HG02759 (cell line): ENCODE measurements around the gene TACR2.

Experiments used
- ATAC-seq: cut with Tn5 transposase; IDR thresholded peaks from one replicate; pipeline ENCODE4 v1.9.1; 2021; ENCODE audit warnings: mild to moderate bottlenecking, moderate library complexity; ENCODE audit not compliant: unreplicated experiment

TACR2 gene

DNA sequence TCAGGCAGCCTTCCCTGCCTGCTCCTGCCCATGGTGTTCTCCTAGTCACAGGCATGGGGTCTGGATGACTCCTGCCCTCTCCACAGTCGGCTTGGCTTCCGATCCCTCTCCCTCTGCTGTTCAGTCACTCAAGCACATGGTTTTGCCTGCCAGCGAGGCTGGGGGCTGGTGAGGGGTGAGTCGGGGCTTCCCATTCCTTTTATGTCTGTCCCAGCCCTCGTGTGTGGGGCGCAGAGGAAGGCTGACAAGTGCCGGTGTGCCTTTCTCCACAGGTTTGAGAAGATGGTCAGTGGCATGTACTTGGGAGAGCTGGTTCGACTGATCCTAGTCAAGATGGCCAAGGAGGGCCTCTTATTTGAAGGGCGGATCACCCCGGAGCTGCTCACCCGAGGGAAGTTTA, 40.1 kb downstream of the TACR2 start:
- ATAC-seq = no peak

DNA sequence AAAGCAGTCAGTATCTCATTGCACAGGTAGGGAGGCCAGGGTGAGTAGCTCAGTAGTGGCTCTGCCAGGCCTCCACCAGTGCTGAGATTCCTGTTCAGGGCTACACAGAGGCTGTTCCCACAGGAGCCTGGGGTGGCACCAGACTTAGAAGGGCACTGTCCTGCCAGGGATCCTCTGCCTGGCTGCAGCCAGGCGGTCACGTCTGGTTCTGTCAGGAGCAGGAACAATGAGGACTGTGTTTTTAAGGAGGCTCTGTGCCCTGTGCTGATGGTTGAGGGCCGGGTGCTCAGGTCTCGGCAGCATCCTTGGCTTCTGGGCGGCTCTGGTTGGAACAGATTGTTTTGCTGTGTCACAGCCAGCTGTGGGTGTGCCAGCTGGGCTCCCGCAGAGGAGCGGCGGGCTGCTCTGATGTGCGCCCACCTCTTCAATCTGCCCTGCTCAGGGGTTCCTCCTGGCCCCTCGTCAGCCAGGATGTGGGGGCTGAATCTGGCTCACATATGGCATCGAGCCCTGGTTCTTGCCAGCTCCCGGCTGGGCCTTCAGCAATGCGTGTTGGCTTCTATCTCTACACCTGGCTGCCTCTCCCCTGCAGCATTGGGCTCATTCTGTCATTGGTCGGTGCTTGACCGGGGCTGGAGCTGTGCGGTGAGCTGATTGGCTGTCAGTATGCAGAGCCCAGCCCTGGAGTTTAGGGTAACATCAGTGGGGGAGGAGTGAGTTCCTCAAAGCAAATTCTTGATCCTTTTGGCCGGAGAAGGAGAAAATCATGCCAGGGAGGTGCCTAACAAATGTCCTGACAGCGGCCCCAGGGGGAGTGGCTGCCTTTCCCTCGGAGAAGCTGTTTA, 41.2 kb downstream of the TACR2 start:
- no peak for ATAC-seq

DNA sequence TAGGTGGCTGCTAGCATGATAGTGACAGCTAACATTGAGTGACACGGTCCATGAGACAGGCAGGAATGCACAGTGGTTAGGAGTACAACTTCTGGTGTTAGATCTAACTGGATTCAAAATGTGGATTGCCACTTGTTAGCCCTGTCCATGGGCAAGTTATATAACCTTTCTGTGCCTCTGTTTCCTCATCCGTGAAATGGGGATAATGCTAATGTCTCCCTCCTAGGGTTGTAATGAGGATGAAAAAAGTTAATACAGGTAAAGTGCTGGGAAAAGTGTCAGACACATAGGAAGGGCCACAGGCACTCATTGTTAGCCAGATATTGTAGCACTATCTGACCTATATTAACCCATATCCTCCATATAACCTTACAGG, 41.8 kb downstream of the TACR2 start:
- no peak for ATAC-seq

DNA sequence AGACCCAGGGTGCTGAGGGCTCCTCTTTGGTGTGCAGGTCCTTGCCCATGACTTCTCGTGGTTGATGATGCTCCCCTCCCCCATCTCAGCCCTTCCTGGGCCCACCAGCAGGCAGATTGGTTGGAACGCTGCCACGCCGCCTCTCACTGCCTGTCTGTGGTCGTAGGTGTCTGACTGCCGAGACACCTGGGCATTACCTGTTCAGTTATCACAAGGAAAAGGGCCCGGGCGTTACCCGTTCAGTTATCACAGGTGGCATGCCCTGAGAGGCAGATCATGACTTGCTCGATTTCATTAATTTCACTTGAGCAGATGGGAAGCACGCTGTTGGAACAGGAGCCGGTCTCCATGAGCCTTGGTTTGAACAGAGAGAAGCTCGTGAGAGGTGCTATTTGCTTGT, 42.5 kb downstream of the TACR2 start:
- ATAC-seq = no peak

DNA sequence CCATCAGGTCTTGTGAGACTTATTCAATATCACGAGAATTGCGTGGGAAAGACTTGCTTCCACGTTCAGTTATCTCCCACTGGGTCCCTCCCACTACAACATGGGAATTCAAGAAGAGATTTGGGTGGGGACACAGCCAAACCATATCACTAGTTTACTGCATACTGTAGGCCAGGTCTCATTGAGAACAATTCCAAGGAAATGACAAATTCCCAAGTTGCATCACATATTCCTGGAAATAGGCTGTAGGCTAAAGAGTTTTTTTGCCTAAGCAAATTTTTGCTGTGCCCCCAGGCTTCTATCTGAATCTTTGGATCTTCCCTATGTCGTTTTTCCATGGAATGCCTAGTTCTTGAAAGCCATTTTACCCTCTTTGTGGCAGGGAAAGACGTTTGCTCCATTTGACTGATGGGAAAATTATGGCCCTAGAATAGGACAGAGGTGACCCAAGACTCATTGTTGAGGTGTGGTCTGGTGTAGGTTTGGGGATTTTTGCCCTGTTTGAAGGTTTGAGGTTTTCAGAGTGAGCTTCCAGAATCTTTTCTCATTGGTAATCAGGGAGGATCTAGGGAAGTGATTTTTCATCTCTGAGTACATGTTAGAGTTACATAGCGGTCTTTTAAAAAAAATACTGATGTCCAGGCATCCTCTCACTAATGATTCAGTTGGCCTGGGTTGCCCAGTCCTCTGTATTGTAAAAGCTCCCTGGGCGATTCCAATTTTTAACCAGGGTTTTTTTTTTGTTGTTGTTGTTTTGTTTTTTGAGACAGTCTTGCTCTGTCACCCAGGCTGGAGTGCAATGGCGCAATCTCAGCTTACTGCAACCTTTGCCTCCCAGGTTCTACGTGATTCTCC, 44.4 kb downstream of the TACR2 start:
- no peak for ATAC-seq

DNA sequence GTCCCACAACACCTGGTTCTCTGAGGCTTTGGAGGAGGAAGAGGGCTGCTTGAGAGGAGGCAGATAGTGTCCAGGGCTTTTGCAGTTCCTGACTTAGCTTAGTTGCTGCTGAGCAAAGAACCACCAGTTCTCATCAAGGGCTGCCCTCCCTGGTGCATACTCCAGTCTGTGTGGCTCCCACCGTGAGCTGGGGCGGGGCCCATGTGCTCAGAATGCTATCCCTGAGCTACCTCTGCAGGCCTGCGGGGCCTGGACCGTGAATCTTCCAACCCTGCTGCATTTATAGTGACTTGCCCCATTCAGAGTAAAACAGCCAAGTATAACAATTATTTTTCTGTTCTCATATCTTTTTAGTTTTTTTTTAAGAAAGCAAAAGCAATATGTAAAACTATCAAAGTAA, 49.2 kb downstream of the TACR2 start:
- no peak for ATAC-seq

DNA sequence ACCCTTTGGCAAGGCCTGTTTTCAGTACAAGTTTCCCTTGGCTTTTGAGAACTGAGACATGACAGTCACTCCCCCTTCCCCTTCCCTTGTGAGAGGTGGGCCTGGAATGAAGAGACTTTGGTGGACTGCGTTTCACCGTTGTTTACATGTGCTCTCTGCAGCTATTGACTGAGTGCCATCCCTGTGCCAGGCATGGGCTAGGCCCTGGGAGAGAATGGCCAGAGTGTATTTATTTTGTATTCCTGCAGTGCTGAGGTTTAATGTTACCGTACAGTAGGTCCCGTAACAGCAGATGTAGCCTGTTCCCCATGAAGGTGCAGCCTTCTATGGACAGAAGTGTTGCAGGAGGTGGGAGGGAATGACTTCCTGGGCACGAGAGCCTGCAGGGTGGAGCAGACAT, 50.0 kb downstream of the TACR2 start:
- no peak for ATAC-seq

DNA sequence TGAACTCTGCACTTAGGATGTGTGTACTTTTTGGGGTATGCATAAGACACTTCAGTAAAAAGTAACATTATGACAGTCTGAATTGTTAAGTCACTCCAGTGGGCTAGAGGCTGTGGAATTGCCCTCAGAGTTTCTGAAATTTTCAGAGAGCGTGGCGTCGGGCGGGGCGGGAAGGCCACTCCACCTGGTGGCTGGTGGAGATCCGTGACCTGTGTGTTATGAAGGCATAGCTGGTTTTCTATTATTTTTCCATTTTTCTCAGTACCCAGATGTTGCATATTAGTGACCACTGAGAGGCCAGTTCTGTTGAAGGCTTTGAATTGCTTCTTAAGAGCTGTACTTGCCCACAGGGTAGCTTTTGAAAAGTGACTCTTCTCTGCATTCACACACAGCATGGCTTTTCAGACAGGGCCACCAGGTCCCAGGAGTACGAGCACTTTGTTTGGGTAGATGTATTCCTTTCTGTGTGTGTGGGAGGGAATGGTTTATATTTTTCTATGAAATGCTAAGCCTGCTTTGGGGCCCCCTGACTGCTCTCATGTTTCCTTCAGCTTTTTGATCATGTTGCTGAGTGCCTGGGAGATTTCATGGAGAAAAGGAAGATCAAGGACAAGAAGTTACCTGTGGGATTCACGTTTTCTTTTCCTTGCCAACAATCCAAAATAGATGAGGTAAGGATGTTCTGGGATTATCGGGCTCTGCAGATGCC, 52.3 kb downstream of the TACR2 start:
- ATAC-seq = no peak

DNA sequence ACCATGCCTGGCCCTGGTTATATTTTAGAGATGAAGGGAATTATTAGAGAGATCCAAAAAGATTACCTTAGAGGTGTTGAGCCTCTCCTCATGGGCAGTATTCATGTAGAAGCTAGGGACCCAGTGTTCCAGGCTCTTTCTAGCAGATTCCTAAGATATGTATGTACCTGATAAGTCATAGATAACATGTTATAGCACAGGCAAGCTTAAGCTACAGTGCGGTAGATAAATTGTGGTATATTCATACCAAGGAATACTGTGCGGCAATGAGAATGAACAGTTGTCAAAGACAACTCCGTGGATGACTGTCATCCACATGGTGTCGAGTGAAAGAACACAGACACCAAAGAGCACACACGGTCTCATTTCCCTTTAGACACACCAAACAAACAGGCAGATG, 53.1 kb downstream of the TACR2 start:
- ATAC-seq = no peak

DNA sequence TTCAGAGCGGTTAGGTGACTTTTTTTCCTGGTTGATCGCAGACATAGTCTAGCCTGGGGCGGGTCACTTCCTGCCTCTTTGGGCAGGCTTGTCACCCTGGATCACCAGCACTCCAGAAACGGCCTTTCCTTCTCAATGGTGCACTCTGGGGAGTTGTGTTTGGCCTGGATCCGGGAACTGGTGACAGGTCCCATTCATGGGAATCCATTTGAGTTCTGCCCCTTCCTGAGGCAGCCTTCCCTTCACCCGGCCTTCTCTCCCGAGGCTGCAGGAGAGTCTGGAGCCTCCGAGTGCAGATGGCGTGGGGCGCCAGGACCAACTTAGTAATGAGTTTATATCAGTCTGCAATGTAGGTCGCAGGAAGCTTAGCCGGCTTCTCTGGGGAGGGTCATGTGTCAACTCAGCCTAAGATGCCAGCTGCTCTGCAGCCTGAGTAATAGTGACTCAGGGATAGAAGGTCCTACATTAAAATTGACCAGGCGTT, 54.2 kb downstream of the TACR2 start:
- ATAC-seq = no peak

DNA sequence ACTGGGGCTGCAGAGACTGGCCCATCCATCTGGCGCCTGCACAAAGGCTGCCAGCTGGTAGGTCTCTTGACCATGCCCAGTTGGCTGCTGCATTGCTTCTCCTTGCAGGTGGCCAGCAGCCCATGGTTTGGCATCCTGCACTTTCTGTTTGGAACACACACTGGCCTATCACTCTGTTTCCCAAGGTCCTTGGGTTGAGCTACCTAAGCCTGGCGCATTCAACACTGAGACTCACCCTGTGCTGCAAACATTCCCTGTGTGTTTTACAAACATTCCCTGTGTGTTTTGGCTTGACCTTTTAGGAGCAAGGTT, 55.5 kb downstream of the TACR2 start:
- ATAC-seq = no peak

DNA sequence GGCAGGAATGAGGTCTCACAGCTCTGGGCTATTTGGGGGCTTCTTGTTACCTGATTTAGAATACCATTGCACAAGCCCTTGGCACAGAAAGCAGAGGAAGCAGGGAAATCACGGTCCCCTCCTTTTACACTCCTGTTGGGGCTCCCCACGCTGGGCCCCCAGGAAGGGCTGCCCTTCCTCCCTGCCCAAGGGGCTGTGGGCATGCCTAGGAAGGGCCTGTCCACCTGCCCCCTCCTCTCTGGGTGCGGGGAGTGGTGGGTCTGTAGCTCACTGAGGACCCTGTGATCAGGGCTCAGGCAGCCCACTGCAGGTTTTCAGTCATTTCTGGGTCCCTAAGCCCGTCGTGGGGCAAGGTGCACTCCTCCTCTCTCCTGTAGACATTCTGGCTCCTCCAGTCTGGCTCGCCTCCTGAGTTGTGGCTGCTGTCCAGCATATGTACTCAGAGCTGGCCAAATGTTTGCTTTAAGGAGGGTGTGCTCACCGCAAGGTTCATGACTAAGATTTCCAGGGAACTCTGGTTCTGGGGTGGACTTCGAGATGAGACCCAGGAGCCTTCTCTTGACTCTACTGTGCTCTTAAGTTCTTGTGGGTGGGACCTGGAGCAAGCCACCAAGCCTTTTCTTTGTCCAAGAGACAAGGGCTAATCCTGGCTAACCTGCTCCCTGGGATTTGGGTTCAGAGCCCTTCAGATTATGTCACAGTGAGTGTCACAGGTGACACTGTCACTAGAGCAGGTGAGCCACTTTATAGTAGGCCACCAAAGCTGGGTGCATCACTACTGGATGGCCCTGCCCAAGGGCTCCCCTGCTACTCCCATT, 56.0 kb downstream of the TACR2 start:
- no peak for ATAC-seq

DNA sequence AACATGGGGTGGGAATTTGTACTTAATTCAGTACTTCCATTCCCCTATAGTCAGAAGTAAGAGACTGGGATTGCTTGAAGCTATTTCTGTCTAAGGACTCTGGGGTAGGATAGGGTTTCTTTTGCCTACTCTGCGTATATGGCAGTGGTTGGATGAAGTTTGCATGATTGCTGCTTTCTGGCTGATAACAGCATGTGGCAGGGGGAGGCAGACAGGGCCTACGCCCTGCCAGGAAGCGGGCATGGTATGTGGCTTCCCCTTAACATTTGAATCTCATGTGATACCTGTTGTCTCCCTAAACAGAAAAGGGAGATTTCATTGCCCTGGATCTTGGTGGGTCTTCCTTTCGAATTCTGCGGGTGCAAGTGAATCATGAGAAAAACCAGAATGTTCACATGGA, 57.1 kb downstream of the TACR2 start:
- ATAC-seq = no peak

DNA sequence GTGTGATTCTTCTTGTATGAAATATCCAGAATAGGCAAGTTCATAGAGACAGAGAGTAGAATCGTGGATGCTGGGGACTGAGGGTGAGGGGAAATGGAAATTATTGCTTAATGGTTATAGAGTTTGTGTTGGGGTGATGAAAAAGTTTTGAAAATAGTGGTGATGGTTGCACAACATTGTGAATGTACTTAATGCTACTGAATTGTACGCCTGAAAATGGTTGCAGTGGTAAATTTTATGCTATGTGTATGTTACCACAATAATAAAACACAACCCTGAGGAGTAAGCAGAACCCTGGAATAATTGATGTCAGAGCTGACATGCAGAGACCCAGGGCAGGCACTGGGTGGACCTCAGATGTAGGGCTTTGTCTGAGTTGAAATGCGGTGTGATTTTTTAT, 57.6 kb downstream of the TACR2 start:
- no peak for ATAC-seq

DNA sequence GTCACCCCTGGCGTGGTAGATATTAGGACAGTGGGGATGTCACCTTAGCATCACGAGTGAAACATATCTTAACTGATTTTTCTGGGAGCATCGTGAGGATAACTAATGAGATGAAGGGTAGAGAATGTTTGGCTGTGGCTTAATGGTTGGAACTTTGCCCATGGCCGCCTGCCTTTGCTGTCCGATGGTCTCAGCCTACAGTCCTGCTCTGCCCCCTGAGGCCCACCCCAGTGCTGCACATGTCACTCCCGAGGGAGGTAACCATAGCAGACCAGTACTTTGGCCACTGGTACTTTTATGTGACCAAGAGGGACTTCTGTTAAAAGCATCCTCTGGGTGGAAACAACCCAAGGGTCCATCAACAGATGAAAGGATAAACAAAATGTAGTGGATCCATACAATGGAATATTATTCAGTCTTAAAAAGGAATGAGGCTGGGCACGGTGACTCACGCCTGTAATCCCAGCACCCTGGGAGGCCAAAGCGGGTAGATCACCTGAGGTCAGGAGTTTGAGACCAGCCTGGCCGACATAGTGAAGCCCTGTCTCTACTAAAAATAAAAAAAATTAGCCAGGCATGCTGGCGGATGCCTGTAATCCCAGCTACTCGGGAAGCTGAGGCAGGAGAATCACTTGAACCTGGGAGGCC, 58.4 kb downstream of the TACR2 start:
- ATAC-seq = no peak

DNA sequence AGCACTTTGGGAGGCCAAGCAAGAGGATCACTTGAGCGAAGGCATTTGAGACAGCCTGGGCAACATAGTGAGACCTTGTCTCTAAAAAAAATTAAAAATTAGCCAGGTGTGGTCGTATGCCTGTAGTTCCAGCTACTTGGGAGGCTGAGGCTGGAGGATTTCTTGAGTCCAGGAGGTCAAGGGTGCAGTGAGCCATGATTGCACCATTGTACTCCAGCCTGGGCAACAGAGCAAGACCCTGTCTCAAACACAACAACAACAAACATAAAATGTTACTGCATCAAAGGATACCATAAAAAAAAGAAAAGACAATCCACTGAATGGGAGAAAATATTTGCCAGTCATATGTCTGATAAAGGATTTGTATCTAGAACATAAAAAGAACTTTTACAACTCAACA, 60.5 kb downstream of the TACR2 start:
- no peak for ATAC-seq

DNA sequence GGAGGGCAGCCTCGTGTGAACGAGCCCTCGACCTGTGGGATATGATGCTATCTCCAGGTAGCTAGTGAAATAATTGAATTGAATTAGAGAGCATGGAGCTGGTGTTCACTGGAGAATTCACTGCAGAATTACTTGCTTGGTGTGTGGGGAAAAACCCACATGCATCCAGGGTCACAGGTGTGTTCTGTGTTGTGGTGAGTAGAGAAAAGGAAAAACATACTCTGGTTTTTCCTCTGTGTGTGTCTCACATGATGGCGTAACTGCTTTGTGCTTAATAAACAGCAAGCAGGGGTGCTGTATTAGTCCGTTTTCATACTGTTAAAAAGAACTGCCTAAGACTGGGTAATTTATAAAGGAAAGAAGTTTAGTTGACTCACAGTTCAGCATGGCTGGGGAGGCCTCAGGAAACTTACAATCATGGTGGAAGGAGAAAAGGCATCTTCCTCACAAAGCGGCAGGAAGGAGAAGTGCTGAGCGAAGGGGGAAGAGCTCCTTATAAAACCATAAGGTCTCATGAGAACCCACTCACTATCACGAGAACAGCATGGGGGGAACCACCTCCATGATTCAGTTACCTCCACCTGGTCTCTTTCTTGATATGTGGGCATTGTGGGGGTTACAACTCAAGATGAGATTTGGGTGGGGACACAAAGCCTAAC, 62.6 kb downstream of the TACR2 start:
- no peak for ATAC-seq
